Middle frontal gyrus (tissue), 1 donor: ENCODE measurements around the gene PPT2.
"Not testable (repeated sequence)": the region's sequence is repeated elsewhere in the genome, so short reads cannot be mapped to it uniquely, and the experiment has no call there.

Experiments used
- DNase-seq: peaks from one replicate; pipeline ENCODE4 v3.0.0-alpha.2; 2015; ENCODE audit warnings: low spot score; ENCODE audit errors: extremely low spot score

Gene PPT2

DNA sequence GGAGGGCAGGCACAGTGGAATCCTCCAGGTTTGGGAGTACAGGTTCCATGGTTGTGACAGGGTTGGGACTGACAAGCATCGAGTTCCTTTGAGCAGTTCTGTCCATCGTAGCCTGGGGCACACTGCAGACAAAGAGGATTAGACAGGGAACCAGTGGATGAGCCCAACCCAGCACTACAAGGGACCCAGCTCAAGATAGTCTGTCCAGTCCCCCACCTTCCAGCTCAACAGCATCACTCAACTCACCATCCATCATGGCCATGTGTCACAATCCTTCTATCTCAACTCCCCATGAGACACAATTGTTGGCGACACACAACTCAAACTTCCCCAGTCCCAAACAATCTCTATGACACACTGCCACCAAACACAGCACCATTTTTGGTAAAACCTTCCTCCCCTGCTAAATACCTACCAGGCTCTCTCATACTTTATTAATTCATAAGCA lies 50.4 kb downstream of the PPT2 start:
- no peak for DNase-seq

DNA sequence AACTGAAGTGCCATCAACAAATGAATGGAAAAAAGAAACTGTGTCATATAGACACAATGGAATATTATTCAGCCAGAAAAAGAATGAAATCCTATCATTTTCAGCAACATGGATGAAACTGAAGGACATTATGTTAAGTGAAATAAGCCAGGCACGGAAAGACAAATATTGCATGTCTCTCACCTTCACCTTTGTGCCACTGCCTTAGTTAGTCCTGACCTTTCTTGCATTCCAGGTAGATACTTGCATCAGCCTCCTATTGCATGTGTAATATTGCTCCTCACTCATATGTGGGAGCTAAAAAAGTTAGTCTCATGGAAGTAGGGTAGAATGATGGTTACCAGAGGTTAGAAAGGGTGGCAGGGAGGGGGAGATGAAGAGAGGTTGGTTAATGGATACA lies 55.1 kb downstream of the PPT2 start:
- DNase-seq, result no peak

DNA sequence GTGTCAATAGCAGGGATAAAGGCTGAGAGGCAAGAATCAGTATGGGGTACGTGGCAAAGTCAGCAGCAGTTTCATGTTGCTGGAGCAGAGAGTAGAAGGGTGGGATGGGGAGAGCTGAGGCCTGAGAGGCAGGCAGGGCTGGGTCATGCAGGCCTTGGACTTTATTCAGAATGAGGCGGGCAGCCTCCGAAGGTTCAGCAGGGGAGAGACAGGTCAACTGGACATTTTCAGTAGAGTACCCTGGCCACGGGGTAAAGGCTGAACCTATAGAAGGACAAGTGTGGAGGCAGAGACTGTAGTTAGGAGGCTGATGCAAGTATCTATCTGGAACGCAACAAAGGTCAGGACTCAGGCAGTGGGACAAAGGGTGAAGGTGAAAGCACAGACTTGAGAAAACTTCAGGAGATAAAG lies 56.3 kb downstream of the PPT2 start:
- no peak for DNase-seq

DNA sequence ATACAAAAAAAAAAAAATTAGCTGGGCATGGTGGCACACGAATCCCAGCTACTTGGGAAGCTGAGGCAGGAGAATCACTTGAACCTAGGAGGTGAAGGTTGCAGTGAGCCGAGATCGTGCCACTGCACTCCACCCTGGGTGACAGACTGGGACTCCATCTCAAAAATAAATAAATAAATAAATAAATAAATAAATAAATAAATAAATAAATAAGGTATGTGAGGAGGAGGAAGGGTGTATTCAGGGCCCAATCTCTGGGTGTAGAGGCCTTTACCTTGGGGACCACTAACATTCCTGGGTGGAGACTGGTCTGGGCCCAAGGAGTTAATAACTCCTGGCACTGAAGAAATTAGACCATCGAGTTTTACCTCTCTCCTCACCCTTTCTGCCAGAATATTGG lies 57.5 kb downstream of the PPT2 start:
- not testable (repeated sequence) for DNase-seq

DNA sequence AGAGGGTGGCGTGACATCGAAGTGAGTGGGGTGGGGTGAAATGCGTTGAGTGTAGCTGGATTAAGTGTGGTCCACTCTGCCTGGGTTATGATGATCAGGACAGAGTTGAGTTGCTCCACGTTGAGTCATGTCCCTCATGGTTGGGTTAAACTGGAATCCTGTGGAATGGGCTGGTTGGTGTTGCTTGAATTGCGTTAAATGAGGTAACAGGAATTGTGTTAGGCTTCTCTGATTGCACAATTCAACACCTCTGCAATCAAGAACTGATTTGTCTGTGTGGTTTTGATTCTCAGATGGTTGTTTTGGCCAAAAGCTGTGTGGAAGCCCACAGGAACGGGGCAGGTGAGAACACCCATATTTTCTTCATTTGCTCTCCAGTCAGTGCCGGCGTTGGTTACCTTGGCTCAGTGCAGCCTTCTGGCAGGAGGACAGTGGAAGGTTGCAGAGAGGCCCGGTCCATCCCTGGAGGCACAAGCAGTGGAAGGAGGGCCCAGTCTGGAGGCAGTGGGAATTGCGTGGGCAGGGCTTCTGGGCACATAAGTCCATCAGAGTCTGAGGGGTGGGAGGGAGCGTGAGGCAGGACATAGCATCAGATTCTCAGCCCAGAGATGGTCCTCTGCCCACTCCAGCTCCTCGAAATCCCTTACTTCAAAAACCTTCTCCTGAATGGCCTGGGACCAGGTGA lies 58.3 kb downstream of the PPT2 start:
- DNase-seq, result no peak
